ENCODE results near the gene B4GAT1.

DNA sequence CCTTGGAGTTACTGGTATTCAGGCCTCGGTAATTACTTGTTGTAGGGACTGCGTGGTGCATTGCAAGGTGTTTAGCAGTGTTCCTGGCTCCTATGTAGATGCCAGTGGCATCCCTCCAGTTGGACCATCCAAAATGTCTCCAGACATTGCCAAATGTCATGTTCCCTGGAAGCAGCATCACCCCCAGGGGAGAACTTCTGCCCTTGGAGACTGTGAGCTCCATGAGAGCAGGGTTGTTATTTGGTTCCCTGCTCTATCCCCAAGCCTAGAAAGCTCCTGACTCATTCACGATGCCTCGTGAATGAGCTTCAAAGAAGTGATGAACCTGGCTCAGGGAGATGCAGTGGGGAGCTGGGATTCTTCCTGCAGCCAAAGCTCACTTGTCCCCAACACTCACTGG lies 25.8 kb downstream of the B4GAT1 start:
- TF ChIP-seq, protein P1, sequence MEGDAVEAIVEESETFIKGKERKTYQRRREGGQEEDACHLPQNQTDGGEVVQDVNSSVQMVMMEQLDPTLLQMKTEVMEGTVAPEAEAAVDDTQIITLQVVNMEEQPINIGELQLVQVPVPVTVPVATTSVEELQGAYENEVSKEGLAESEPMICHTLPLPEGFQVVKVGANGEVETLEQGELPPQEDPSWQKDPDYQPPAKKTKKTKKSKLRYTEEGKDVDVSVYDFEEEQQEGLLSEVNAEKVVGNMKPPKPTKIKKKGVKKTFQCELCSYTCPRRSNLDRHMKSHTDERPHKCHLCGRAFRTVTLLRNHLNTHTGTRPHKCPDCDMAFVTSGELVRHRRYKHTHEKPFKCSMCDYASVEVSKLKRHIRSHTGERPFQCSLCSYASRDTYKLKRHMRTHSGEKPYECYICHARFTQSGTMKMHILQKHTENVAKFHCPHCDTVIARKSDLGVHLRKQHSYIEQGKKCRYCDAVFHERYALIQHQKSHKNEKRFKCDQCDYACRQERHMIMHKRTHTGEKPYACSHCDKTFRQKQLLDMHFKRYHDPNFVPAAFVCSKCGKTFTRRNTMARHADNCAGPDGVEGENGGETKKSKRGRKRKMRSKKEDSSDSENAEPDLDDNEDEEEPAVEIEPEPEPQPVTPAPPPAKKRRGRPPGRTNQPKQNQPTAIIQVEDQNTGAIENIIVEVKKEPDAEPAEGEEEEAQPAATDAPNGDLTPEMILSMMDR (IDR thresholded peaks at IDR 0.05): no peak
- no peak for TF ChIP-seq POLR2A (IDR thresholded peaks at IDR 0.05)
